HG02642 (cell line): ENCODE measurements around the gene PCYT1A.
"Not testable (repeated sequence)": the region's sequence is repeated elsewhere in the genome, so short reads cannot be mapped to it uniquely, and the experiment has no call there.

Experiments used
- ATAC-seq: cut with Tn5 transposase; IDR thresholded peaks from one replicate; pipeline ENCODE4 v1.9.1; 2021; ENCODE audit warnings: mild to moderate bottlenecking; ENCODE audit not compliant: unreplicated experiment, poor library complexity

The PCYT1A gene

GRCh38 chr3:196197524-196197923, 90.0 kb downstream of the PCYT1A start:
- no peak for ATAC-seq

DNA sequence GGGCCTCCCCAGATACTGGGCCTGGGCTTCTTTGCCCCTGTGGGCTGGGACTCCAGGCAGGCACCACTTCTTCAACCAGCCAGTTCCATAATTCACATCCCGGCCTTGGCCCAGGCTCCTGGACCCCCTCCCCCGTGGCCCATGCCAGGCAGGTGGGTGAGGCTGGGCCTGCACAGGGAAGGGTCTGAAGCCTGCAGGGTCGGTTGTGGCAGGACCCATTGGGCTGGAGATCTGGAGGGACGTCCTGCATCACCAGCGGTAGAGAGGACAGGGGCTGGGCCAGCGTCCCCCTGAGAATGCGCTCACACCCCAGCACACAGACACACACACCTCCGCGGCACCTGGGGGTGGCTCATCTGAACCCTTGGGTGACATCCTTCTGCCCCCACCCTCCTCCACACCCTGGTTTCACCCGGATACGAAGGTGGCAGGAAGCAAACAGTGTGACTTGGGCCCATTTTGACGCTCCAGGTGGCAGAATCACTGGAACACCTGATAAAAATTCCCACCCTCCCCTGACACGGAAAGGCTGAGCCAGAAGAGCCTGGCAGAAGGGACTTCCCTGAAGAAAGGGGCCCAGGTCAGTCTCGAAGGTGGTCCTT, 91.8 kb downstream of the PCYT1A start:
- ATAC-seq, result no peak

- no peak for ATAC-seq
These were observed 93.0 kb downstream of the PCYT1A start for GRCh38 chr3:196194542-196194915.

- no peak for ATAC-seq
These were observed 93.6 kb downstream of the PCYT1A start for GRCh38 chr3:196193736-196194541.

DNA sequence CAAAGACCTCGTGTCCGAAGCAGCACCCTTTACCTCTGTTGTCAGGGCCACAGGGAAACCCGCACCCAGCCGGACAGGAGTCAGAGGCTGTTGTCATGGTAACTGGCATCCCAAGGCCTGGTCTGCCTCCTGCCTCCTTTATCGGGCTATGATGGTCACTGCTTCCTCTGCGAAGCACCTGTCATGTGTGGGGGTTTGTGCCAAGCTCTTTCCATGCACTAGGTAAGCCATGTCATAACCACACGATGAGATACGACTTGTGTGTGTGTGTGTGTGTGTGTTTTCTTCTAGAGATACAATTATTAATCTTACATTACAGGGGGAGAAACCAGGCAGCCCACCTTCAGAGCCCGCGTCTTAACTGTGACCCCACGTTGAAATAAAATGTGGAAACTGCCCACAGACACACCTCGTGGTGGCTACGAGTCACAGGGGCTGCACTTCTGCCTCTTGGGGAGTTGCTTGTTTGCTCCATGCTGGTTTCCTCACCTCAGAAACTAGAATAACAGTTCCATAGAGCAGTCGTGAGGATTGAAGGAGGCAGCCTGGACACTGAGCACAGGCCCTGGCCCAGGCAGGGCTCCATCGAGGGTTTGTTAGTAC, 94.3 kb downstream of the PCYT1A start:
- ATAC-seq, result no peak

DNA sequence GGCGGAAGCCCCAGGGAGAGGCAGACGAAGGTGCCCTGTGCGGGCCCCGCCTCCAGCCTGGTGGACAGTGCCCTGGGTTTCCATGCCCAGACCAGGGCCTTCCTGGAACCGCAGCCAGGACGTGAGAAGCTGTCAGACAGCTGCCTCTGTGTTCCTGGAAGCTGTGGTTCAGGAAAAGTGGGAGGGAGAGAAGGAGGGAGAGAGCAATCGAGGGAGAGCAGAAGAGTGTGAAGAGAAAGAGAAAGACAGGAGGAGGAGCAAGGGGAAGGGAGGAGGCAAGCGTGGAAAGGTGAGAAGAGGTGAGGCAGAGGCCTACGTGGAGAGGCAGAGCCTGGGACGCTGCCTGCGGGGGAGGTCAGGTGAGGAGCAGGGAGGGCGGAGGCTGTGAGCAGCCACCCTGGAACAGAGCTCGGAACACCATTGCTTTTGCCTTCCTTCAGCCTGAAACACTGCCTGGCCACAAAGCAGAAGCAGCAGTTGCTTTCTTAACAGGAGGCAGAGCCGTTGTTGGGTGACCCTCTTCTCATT, 94.9 kb downstream of the PCYT1A start:
- ATAC-seq, result peak; percentile 25

DNA sequence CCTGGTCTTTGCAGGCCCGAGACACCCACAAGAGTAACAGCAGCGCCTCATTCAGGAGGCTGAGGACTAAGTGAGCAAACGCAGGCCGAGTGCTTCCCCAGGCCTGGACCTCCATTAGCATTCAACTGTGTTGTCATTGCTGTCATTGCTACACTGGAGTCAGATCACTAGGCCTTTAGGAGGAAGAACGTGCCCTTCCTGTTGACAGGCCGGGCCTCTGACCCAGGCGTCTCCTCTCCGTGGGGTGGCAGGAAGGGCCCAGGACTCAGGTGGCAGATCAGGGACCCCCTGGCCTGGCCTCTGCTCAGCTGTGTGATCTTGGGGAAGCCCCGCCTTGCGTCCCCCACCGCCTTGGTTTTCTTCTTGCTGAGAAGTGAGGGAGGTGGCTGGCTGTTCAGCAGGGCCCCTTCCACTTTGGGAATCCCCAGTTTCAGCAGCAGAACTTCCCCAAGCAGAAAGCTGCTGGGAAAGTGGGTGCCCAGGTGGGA, 95.4 kb downstream of the PCYT1A start:
- peak; percentile 39 for ATAC-seq

- no peak for ATAC-seq
These were observed 97.8 kb downstream of the PCYT1A start for GRCh38 chr3:196189566-196190347.

DNA sequence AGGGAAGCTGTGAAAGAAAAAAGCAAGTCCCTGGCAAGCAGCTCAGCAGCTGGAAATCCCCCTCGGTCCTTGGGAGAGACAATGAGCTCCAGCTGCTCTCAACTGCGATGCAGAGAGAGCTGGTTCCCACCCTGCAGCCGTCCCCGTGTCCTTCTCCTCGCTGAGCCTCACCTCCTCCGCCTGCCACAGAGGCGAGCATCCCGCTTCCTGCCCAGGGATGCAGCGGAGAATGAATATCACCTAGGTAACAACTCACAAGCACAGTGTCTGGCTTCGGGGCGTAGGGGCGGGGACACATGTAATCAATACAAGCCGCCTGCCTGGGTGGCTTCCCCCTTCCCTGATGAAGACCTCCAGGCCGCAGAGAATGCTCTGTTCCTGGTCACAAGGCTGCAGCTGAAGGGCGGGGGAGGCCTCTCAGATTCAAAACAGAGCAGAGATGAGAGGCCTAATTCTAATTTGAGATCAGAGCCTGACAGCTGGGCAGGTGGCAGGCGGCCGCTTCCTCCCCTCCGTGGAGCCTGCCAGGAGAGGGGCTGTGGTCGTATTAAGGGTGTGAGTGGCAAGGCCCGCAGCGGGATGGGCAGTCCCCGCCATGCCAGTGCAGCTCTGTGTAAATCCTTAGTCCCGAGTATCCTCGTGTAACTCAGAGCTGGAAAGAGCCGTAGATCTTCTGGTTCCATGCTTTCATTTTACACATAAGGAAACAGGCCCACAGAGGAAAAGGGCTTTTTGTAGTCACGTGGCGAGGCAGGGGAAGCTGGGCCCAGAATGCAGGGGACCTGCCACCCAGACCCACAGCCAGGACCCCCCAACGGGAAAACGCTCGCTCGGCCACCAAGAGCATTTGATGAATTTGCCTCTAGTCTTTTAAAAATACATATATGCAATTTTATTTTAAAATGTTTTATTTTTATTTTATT, 100.6 kb downstream of the PCYT1A start:
- no peak for ATAC-seq

DNA sequence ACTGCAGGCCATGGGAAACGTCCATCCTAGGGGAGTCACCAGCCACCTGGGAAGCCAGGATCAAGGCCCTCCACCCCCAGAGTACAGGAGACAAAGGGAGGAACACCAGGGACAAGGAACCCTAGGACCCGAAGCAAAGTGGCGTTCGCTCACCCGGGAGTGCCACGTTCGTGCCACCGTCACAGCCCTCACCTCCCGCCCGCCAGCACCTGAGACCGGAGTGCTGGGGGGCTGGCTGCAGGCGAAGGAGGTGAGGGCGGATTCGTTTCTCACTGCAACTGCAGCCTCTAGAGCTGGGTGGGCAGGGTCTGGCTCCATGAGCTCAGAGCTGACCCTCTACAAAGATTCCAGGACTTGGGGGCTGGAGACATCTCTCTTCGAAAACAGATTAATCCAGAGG, 102.6 kb downstream of the PCYT1A start:
- ATAC-seq, result no peak

GRCh38 chr3:196184169-196184432, 103.4 kb downstream of the PCYT1A start:
- ATAC-seq, result not testable (repeated sequence)

- ATAC-seq, result no peak
These were observed 106.4 kb downstream of the PCYT1A start for GRCh38 chr3:196181127-196181546.

DNA sequence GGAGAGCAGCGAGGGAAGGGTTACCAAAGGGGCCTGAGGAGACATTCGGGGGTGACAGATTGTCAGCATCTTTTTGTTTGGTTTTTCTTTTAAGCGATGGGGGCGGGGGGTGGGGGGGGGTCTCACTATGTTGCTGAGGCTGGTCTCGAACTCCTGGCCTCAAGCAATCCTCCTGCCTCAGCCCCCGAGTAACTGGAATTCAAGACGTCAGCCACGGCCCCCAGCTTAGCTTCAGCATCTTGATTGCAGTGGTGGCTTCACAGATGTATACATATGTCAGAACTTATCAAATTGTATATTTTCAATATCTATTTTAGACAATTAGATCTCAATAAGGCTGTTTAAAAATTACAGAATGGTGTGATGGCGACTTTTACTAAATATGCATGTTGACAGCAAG, 107.2 kb downstream of the PCYT1A start:
- ATAC-seq, result no peak
